ENCODE results near the gene DRICH1.

GRCh38 chr22:23562186-23562585 lies 69.9 kb downstream of the DRICH1 start:
- TF ChIP-seq, protein P1, sequence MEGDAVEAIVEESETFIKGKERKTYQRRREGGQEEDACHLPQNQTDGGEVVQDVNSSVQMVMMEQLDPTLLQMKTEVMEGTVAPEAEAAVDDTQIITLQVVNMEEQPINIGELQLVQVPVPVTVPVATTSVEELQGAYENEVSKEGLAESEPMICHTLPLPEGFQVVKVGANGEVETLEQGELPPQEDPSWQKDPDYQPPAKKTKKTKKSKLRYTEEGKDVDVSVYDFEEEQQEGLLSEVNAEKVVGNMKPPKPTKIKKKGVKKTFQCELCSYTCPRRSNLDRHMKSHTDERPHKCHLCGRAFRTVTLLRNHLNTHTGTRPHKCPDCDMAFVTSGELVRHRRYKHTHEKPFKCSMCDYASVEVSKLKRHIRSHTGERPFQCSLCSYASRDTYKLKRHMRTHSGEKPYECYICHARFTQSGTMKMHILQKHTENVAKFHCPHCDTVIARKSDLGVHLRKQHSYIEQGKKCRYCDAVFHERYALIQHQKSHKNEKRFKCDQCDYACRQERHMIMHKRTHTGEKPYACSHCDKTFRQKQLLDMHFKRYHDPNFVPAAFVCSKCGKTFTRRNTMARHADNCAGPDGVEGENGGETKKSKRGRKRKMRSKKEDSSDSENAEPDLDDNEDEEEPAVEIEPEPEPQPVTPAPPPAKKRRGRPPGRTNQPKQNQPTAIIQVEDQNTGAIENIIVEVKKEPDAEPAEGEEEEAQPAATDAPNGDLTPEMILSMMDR (IDR thresholded peaks at IDR 0.05; ENCODE audit: low read depth, low read length, missing input control) = no peak
- TF ChIP-seq RAD21 (IDR thresholded peaks at IDR 0.05) = no peak
